Measurements from ENCODE around the gene WARS2.

DNA sequence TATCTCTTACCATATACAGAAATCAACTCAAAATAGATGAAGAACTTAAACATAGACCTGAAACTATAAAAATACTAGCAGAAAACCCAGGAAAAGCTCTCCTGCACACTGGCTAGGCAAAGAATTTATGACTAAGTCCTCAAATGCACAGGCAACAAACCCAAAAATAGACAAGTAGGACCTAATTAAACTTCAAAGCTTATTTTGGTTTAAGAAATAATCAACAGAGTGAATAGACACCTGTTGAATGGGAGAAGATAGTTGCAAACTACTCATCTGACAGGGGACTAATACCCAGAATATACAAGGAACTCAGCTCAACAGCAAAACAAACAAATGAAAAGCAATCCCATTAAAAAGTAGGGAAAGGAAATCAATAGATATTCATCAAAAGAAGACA lies 40.7 kb downstream of the WARS2 start:
- TF ChIP-seq, protein P1, sequence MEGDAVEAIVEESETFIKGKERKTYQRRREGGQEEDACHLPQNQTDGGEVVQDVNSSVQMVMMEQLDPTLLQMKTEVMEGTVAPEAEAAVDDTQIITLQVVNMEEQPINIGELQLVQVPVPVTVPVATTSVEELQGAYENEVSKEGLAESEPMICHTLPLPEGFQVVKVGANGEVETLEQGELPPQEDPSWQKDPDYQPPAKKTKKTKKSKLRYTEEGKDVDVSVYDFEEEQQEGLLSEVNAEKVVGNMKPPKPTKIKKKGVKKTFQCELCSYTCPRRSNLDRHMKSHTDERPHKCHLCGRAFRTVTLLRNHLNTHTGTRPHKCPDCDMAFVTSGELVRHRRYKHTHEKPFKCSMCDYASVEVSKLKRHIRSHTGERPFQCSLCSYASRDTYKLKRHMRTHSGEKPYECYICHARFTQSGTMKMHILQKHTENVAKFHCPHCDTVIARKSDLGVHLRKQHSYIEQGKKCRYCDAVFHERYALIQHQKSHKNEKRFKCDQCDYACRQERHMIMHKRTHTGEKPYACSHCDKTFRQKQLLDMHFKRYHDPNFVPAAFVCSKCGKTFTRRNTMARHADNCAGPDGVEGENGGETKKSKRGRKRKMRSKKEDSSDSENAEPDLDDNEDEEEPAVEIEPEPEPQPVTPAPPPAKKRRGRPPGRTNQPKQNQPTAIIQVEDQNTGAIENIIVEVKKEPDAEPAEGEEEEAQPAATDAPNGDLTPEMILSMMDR (IDR thresholded peaks at IDR 0.05), result no peak
- TF ChIP-seq POLR2A (IDR thresholded peaks at IDR 0.05), result no peak

All from testis (tissue), 2 donors.